Vagina (tissue), 2 donors: ENCODE results near the gene GFER. TPM values are rescaled to one million over a fixed set of nuclear protein-coding genes. Genes with fewer than 3 reads are reported as not detected.
"Not testable (repeated sequence)": the region's sequence is repeated elsewhere in the genome, so short reads cannot be mapped to it uniquely, and the experiment has no call there.

Experiments used
- DNase-seq, 2 donors: peaks; one replicate each; pipeline ENCODE4 v3.0.0-alpha.2; 2017; ENCODE audit errors: extremely low spot score in 2 of 2
- H3K27ac ChIP-seq: fragments of 200-600 bp; sonication (generic); one replicate; pipeline ENCODE4 v1.5.1; 2019
- H3K27me3 ChIP-seq: fragments of 200-600 bp; sonication (generic); one replicate; pipeline ENCODE4 v1.5.1; 2019
- H3K36me3 ChIP-seq, 2 donors: fragments of 200-600 bp; sonication (generic); one replicate each; pipeline ENCODE4 v1.5.1; 2017 to 2019
- H3K4me1 ChIP-seq: fragments of 200-600 bp; sonication (generic); one replicate; pipeline ENCODE4 v1.5.1; 2019
- H3K4me3 ChIP-seq, 2 donors: fragments of 200-600 bp; sonication (generic); 1 replicate in 1 of 2; 2 replicates in 1 of 2; pipeline ENCODE4 v1.5.1; 2016 to 2019
- H3K9me3 ChIP-seq: fragments of 200-600 bp; sonication (generic); one replicate; pipeline ENCODE4 v1.5.1; 2019
- POLR2A ChIP-seq, 2 donors: fragments of 450-650 bp; IDR thresholded peaks; one replicate each; pipeline ENCODE4 v1.6.1; 2017; ENCODE audit warnings: antibody characterized with exemption in 2 of 2, mild to moderate bottlenecking in 2 of 2, moderate library complexity in 2 of 2
- POLR2AphosphoS5 ChIP-seq, 2 donors: sonication (generic); formaldehyde crosslinking; IDR thresholded peaks; one replicate each; pipeline ENCODE4 v1.9.0; 2017; ENCODE audit warnings: antibody characterized with exemption in 2 of 2, mild to moderate bottlenecking in 2 of 2, low read depth in 1 of 2; ENCODE audit not compliant: insufficient read depth in 1 of 2
- intact Hi-C: fragments of 100-400 bp; cut with DNase I; formaldehyde crosslinking; loops from one replicate; pipeline ENCODE4 v1.15.1; 2023
- total RNA-seq: library from RNA; depleted of rRNA; stranded (reverse); fragments of >200 nt; gene quantifications from one replicate; pipeline ENCODE4 v1.2.3, GENCODE V29; 2016
- TF ChIP-seq, protein P1 (sequence below), 3 experiments: fragments of 450-650 bp in 2 of 3; fragments of 200-600 bp in 1 of 3; sonication (generic) in 1 of 3; IDR thresholded peaks; one replicate each; pipeline ENCODE4 v1.5.1; 2017 to 2019; ENCODE audit warnings: antibody characterized with exemption in 3 of 3, mild to moderate bottlenecking in 2 of 3, moderate library complexity in 2 of 3

GFER gene
- total RNA-seq, 1 donor from 2014 or later: 11.5 TPM

DNA sequence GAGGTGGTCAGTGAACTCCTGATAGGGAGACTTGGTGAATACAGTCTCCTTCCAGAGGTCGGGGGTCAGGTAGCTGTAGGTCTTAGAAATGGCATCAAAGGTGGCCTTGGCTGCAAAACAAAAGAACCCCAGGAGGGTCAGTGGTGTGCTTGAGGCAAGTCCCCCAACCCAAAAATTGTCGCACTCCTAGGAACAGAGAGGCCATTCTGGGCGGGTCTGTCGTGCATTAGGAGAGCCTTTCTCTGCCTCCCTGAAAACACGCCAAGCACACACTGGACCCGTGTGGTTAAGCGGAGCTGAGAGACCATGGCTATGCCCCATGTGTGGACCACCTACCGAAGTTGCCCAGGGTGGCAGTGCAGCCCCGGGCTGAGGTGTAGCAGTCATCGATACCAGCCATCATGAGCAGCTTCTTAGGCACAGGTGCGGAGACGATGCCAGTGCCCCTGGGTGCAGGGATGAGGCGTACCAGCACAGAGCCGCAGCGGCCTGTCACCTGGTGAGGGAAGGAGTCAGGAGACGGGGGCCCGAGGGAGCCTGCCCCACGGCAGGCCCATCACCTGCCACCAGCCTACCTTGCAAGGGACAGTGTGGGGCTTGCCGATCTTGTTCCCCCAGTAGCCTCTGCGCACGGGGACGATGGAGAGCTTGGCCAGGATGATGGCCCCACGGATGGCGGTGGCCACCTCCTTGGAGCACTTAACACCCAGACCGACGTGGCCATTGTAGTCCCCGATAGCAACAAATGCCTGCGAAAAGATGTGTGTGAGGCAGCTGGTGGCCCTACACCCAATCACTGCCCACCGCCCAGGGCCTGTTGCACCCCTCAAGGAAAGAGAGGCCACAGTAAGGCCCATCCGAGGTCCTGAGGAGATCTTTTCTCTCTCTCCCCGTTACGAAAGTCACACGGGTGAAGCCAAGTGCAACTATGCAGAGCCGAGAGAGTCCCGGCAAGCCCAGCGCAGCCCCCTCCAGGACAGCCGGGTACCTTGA, 21.5 kb upstream of the GFER start:
- H3K27ac ChIP-seq, DNase-seq, H3K27me3 ChIP-seq, intact Hi-C loops, H3K9me3 ChIP-seq: not testable (repeated sequence)
- H3K36me3 ChIP-seq: peaks cover 0 to 31% of the 10 kb centered on the region in 2 donors
- peak in 1 of 2 donors; percentile 5 for TF ChIP-seq POLR2AphosphoS5 (IDR thresholded peaks at IDR 0.05; ENCODE audit: insufficient read depth in 1 of 2, low read depth in 1 of 2)
- peak overlapping the region in 1 of 2 donors; percentile 88 for H3K4me3 ChIP-seq
- H3K4me1 ChIP-seq: peaks cover 52% of the 10 kb centered on the region

- peaks cover 52% of the 10 kb centered on the region for H3K4me1 ChIP-seq
- no peak for TF ChIP-seq POLR2A (IDR thresholded peaks at IDR 0.05)
- TF ChIP-seq, protein P1, sequence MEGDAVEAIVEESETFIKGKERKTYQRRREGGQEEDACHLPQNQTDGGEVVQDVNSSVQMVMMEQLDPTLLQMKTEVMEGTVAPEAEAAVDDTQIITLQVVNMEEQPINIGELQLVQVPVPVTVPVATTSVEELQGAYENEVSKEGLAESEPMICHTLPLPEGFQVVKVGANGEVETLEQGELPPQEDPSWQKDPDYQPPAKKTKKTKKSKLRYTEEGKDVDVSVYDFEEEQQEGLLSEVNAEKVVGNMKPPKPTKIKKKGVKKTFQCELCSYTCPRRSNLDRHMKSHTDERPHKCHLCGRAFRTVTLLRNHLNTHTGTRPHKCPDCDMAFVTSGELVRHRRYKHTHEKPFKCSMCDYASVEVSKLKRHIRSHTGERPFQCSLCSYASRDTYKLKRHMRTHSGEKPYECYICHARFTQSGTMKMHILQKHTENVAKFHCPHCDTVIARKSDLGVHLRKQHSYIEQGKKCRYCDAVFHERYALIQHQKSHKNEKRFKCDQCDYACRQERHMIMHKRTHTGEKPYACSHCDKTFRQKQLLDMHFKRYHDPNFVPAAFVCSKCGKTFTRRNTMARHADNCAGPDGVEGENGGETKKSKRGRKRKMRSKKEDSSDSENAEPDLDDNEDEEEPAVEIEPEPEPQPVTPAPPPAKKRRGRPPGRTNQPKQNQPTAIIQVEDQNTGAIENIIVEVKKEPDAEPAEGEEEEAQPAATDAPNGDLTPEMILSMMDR (IDR thresholded peaks at IDR 0.05): no peak
- no peak for TF ChIP-seq POLR2AphosphoS5 (IDR thresholded peaks at IDR 0.05; ENCODE audit: insufficient read depth in 1 of 2, low read depth in 1 of 2)
- DNase-seq: no peak
Measured at GRCh38 chr16:1963806-1964505, 20.0 kb upstream of the GFER start.

GRCh38 chr16:1964506-1965395, 19.2 kb upstream of the GFER start, which contains the start of gene RPS2:
RPS2 (minus strand) TSS chr16:1964826; CDS start chr16:1964625, 201 bp downstream.
- H3K9me3 ChIP-seq: no peaks in the 10 kb centered on the region
- intact Hi-C loops: no loop called here

More at GRCh38 chr16:1963806-1964505, 20.0 kb upstream of the GFER start:
- Histone ChIP-seq H3K36me3 (peaks cover 0 to 31% of the 10 kb centered on the region in 2 donors), H3K27ac (peak overlapping the region; percentile 91), H3K27me3 (no peaks in the 10 kb centered on the region), H3K4me3 (peak overlapping the region; percentile 88 to 98), H3K9me3 (no peaks in the 10 kb centered on the region)
- intact Hi-C loops: no loop called here

GRCh38 chr16:1965396-1966001, 18.5 kb upstream of the GFER start:
- H3K4me1 ChIP-seq: peaks cover 42% of the 10 kb centered on the region
- TF ChIP-seq POLR2AphosphoS5 (IDR thresholded peaks at IDR 0.05; ENCODE audit: insufficient read depth in 1 of 2, low read depth in 1 of 2) (no peak), POLR2A (IDR thresholded peaks at IDR 0.05) (no peak)
- TF ChIP-seq, protein P1 (IDR thresholded peaks at IDR 0.05): no peak
- no peak for DNase-seq
- H3K27me3 ChIP-seq: no peaks in the 10 kb centered on the region
- H3K9me3 ChIP-seq: no peaks in the 10 kb centered on the region
- intact Hi-C loops: no loop called here
- peaks cover 0 to 31% of the 10 kb centered on the region in 2 donors for H3K36me3 ChIP-seq
- H3K4me3 ChIP-seq: peak overlapping the region; percentile 88 to 98
- H3K27ac ChIP-seq: peak overlapping the region; percentile 91

More at GRCh38 chr16:1964506-1965395, 19.2 kb upstream of the GFER start, which contains the start of gene RPS2:
- peak in 1 of 2 donors; percentile 99 for DNase-seq
- TF ChIP-seq POLR2A (IDR thresholded peaks at IDR 0.05): peak in 1 of 2 donors; percentile 93
- peak; percentile 95 to 99 for TF ChIP-seq POLR2AphosphoS5 (IDR thresholded peaks at IDR 0.05; ENCODE audit: insufficient read depth in 1 of 2, low read depth in 1 of 2)
- TF ChIP-seq, protein P1 (IDR thresholded peaks at IDR 0.05): no peak
- H3K4me3 ChIP-seq: peak within 1 kb of the TSS; percentile 88 to 98
- peaks cover 49% of the 10 kb centered on the region for H3K4me1 ChIP-seq
- H3K36me3 ChIP-seq: peaks cover 0 to 31% of the 10 kb centered on the region in 2 donors
- no peaks in the 10 kb centered on the region for H3K27me3 ChIP-seq
- peak within 1 kb of the TSS; percentile 91 for H3K27ac ChIP-seq
